ENCODE measurements around the gene BEST3. TPM values are rescaled to one million over a fixed set of nuclear protein-coding genes. Genes with fewer than 3 reads are reported as not detected.

Gene BEST3
- total and polyA plus RNA-seq, 2 of the 4 experiments (the other 2 are of a cell fraction) = under 0.01 to 0.07 TPM

- intact Hi-C loops (cut with micrococcal nuclease) = loop anchor here (10.0 kb wide), 2 partner anchors 134 to 384 kb away; partner anchors contain the start of gene YEATS4
- ChIA-PET CTCF (no interaction called here), POLR2A (ENCODE audit: unreplicated experiment) (no interaction called here)
- Histone ChIP-seq H3K23ac (ENCODE audit: low read depth, low read length) (no peak within 1 kb of the TSS; the same call in 1 of the 2 replicates), H3K79me1 (ENCODE audit: low read depth in 1 of 2, low read length in 2 of 2) (no peaks in the 10 kb centered on the region), H3K4me3 (ENCODE audit: insufficient read depth, low read depth, low read length) (peak within 1 kb of the TSS; percentile 74), H3K9me3 (ENCODE audit: control insufficient read depth, insufficient read depth, low read length) (no peaks in the 10 kb centered on the region), H4K5ac (ENCODE audit: low read depth, low read length) (no peak within 1 kb of the TSS), H3K4ac (ENCODE audit: low read depth, low read length) (no peak within 1 kb of the TSS), H3K14ac (replicated peaks; ENCODE audit: low read depth, low read length) (no peak within 1 kb of the TSS), H4K91ac (ENCODE audit: insufficient read depth, low read depth, low read length) (no peak within 1 kb of the TSS), H3K36me3 (ENCODE audit: control insufficient read depth, insufficient read depth, low read length) (no peaks in the 10 kb centered on the region), H3K18ac (ENCODE audit: low read depth, low read length) (no peak within 1 kb of the TSS), H2AK9ac (replicated peaks; ENCODE audit: low read depth, low read length, poor library complexity) (peak within 1 kb of the TSS; percentile 33), H4K20me1 (ENCODE audit: insufficient read depth, low read length) (no peaks in the 10 kb centered on the region), H2AK5ac (ENCODE audit: low read depth, low read length) (no peak within 1 kb of the TSS), H3K9me1 (ENCODE audit: insufficient read depth, low read length) (no peaks in the 10 kb centered on the region), H3K56ac (ENCODE audit: extremely low read depth, insufficient read depth, low read length) (no peak within 1 kb of the TSS), H3K27me3 (ENCODE audit: control insufficient read depth, insufficient read depth, low read length) (peaks cover 17% of the 10 kb centered on the region), H3K9ac (ENCODE audit: low read depth, low read length) (peak within 1 kb of the TSS; percentile 57; the same call in 1 of the 2 replicates), H2AFZ (replicated peaks; ENCODE audit: low read length, poor library complexity) (peak within 1 kb of the TSS; percentile 88), H3K4me1 (ENCODE audit: control insufficient read depth, insufficient read depth, low read length) (no peaks in the 10 kb centered on the region), H2BK120ac (ENCODE audit: low read depth, low read length) (no peak within 1 kb of the TSS), H2BK5ac (ENCODE audit: low read depth, low read length, poor library complexity, severe bottlenecking) (no peak within 1 kb of the TSS), H3K4me2 (ENCODE audit: low read depth, low read length) (peak within 1 kb of the TSS; percentile 85), H4K8ac (ENCODE audit: low read depth in 2 of 2, low read length in 2 of 2) (no peak within 1 kb of the TSS), H2BK20ac (ENCODE audit: low read depth, low read length) (no peak within 1 kb of the TSS), H3K27ac (ENCODE audit: insufficient read depth, low read length) (no peak within 1 kb of the TSS; the same call in 1 of the 2 replicates), H2BK15ac (ENCODE audit: low read depth, low read length) (no peak within 1 kb of the TSS)
- 0% methylated on average over 18 of the region's 110 CpGs; no CpG with 5 or more reads in 1 of the 2 experiments for WGBS, 2 experiments (ENCODE audit: extremely low coverage in 2 of 2, insufficient read length in 1 of 2)
- no TSS peak for BruUV-seq (replicated peaks)
- peak; percentile 95 for ATAC-seq (ENCODE audit: low read depth)
- dilution Hi-C loops (cut with HindIII; ENCODE audit: low sequenced_read_pairs, unreplicated experiment) = no loop called here
- in situ Hi-C loops (cut with MboI; ENCODE audit: low sequenced_read_pairs) = loop anchor here (25.0 kb wide), 1 partner anchor 401 kb away; the partner anchor contains the start of gene LYZ
- peak; percentile 61 for DNase-seq
- no peak for TF ChIP-seq NFE2L2 (IDR thresholded peaks at IDR 0.05; ENCODE audit: low read depth, low read length)
- no peak for TF ChIP-seq RCOR1 (IDR thresholded peaks at IDR 0.05; ENCODE audit: insufficient replicate concordance, low read length)
- no peak for TF ChIP-seq BHLHE40 (IDR thresholded peaks at IDR 0.05; ENCODE audit: low read depth, low read length)
- TF ChIP-seq USF2 (IDR thresholded peaks at IDR 0.05; ENCODE audit: low read depth, low read length) = no peak
- no peak for TF ChIP-seq FOS (IDR thresholded peaks at IDR 0.05; ENCODE audit: low read depth, low read length)
- TF ChIP-seq MXI1 (IDR thresholded peaks at IDR 0.05; ENCODE audit: borderline replicate concordance, low read depth, low read length) = no peak
- TF ChIP-seq CHD1 (IDR thresholded peaks at IDR 0.05; ENCODE audit: low read depth, low read length) = no peak
- peak; percentile 83; the same call in 1 of the 2 replicates for TF ChIP-seq MAZ (IDR thresholded peaks at IDR 0.05; ENCODE audit: borderline replicate concordance, low read depth, low read length)
- TF ChIP-seq CTCF (conservative IDR thresholded peaks at IDR 0.05; ENCODE audit: low read depth, low read length) = peak; percentile 57
- peak; percentile 11; the same call in 1 of the 2 replicates for TF ChIP-seq RAD21 (IDR thresholded peaks at IDR 0.05; ENCODE audit: low read length)
- TF ChIP-seq MAFK (IDR thresholded peaks at IDR 0.05; ENCODE audit: low read depth, low read length) = no peak
- peak; percentile 22; the same call in 1 of the 2 replicates for TF ChIP-seq SMC3 (IDR thresholded peaks at IDR 0.05; ENCODE audit: low read depth, low read length)
- no peak for TF ChIP-seq RFX5 (IDR thresholded peaks at IDR 0.05; ENCODE audit: low read depth, low read length)
- TF ChIP-seq POLR2A (IDR thresholded peaks at IDR 0.05; ENCODE audit: low read depth, low read length) = no peak
- TF ChIP-seq CEBPB (IDR thresholded peaks at IDR 0.05; ENCODE audit: low read depth, low read length) = no peak
Measured at GRCh38 chr12:69738351-69739286, 39.5 kb upstream of the BEST3 start, which contains the start of gene RAB3IP. Gene RAB3IP (plus strand): TSS chr12:69738860. CDS start chr12:69755409, 16,549 bp downstream.

All from IMR-90 (cell line).